Ectodermal cell (in vitro differentiated cells): ENCODE results near the gene C1orf21.

Experiments used
- H3K27ac ChIP-seq: 2 replicates; pipeline ENCODE4 v1.7.0; 2013; ENCODE audit warnings: mild to moderate bottlenecking, low read depth, low read length; ENCODE audit not compliant: insufficient read depth, poor library complexity, severe bottlenecking
- H3K27me3 ChIP-seq: 2 replicates; pipeline ENCODE4 v1.7.0; 2013; ENCODE audit warnings: mild to moderate bottlenecking, low read length; ENCODE audit not compliant: insufficient read depth, control insufficient read depth, poor library complexity, severe bottlenecking
- H3K36me3 ChIP-seq: one replicate; pipeline ENCODE4 v1.7.0; 2013; ENCODE audit warnings: low read length; ENCODE audit not compliant: control insufficient read depth, insufficient read depth
- H3K4me1 ChIP-seq: one replicate; pipeline ENCODE4 v1.7.0; 2013; ENCODE audit warnings: low read length; ENCODE audit not compliant: control insufficient read depth, insufficient read depth
- H3K4me3 ChIP-seq: 2 replicates; pipeline ENCODE4 v1.7.0; 2013; ENCODE audit warnings: low read depth, low read length, control low read depth; ENCODE audit not compliant: insufficient read depth
- H3K9me3 ChIP-seq: 2 replicates; pipeline ENCODE4 v1.7.0; 2013; ENCODE audit warnings: mild to moderate bottlenecking, low read length, moderate library complexity; ENCODE audit not compliant: control insufficient read depth
- WGBS, 2 experiments: methylation state at CpG; one replicate each; pipeline ENCODE4 v1.1.7; 2013; ENCODE audit warnings: missing lambda C conversion rate in 2 of 2; 5-methylcytosine and 5-hydroxymethylcytosine counted together

C1orf21 gene

GRCh38 chr1:184640505-184640904 is 253.7 kb downstream of the C1orf21 start:
- no peaks in the 10 kb centered on the region for H3K9me3 ChIP-seq

GRCh38 chr1:184641894-184642293 is 255.1 kb downstream of the C1orf21 start:
- H3K36me3 ChIP-seq, result no peaks in the 10 kb centered on the region
- no peaks in the 10 kb centered on the region for H3K9me3 ChIP-seq
- H3K4me1 ChIP-seq, result no peaks in the 10 kb centered on the region
- no peaks in the 10 kb centered on the region for H3K27me3 ChIP-seq
- no peak overlapping the region for H3K27ac ChIP-seq
- H3K4me3 ChIP-seq, result no peak overlapping the region
- WGBS, 2 experiments, result 93 to 94% methylated on average over 2 of the region's 2 CpGs

More at GRCh38 chr1:184640505-184640904, 253.7 kb downstream of the C1orf21 start:
- H3K27ac ChIP-seq, result no peak overlapping the region
- H3K27me3 ChIP-seq, result no peaks in the 10 kb centered on the region
- WGBS, 2 experiments, result 94 to 95% methylated on average over 3 of the region's 3 CpGs
- no peak overlapping the region for H3K4me3 ChIP-seq
- peaks cover 7% of the 10 kb centered on the region for H3K4me1 ChIP-seq
- H3K36me3 ChIP-seq, result no peaks in the 10 kb centered on the region

GRCh38 chr1:184643661-184644060 is 256.8 kb downstream of the C1orf21 start:
- 75 to 85% methylated on average over 1 of the region's 1 CpG for WGBS, 2 experiments
- H3K27me3 ChIP-seq, result no peaks in the 10 kb centered on the region
- no peak overlapping the region for H3K4me3 ChIP-seq
- no peaks in the 10 kb centered on the region for H3K9me3 ChIP-seq
- no peaks in the 10 kb centered on the region for H3K36me3 ChIP-seq
- H3K27ac ChIP-seq, result no peak overlapping the region
- H3K4me1 ChIP-seq, result no peaks in the 10 kb centered on the region

GRCh38 chr1:184644771-184645170 is 257.9 kb downstream of the C1orf21 start:
- no peaks in the 10 kb centered on the region for H3K27me3 ChIP-seq

GRCh38 chr1:184646178-184646701 is 259.4 kb downstream of the C1orf21 start:
- Histone ChIP-seq H3K4me3 (no peak overlapping the region), H3K27me3 (no peaks in the 10 kb centered on the region), H3K36me3 (no peaks in the 10 kb centered on the region), H3K27ac (no peak overlapping the region), H3K4me1 (no peaks in the 10 kb centered on the region), H3K9me3 (no peaks in the 10 kb centered on the region)
- WGBS, 2 experiments, result 93 to 95% methylated on average over 3 of the region's 3 CpGs

More at GRCh38 chr1:184644771-184645170, 257.9 kb downstream of the C1orf21 start:
- H3K9me3 ChIP-seq, result no peaks in the 10 kb centered on the region
- 97% methylated on average over 11 of the region's 11 CpGs for WGBS, 2 experiments
- no peaks in the 10 kb centered on the region for H3K4me1 ChIP-seq
- H3K27ac ChIP-seq, result no peak overlapping the region
- H3K4me3 ChIP-seq, result no peak overlapping the region
- no peaks in the 10 kb centered on the region for H3K36me3 ChIP-seq

- Histone ChIP-seq H3K4me1 (no peaks in the 10 kb centered on the region), H3K27me3 (no peaks in the 10 kb centered on the region), H3K9me3 (no peaks in the 10 kb centered on the region), H3K4me3 (no peak overlapping the region), H3K27ac (no peak overlapping the region), H3K36me3 (no peaks in the 10 kb centered on the region)
- 91 to 97% methylated on average over 3 of the region's 3 CpGs for WGBS, 2 experiments
Observed at GRCh38 chr1:184646824-184647223, 260.0 kb downstream of the C1orf21 start.

- 92% methylated on average over 4 of the region's 4 CpGs for WGBS, 2 experiments
- Histone ChIP-seq H3K27ac (no peak overlapping the region), H3K4me3 (no peak overlapping the region), H3K27me3 (no peaks in the 10 kb centered on the region), H3K36me3 (no peaks in the 10 kb centered on the region), H3K4me1 (no peaks in the 10 kb centered on the region), H3K9me3 (no peaks in the 10 kb centered on the region)
Observed at GRCh38 chr1:184647471-184647870, 260.6 kb downstream of the C1orf21 start.

- 89 to 90% methylated on average over 4 of the region's 4 CpGs for WGBS, 2 experiments
Observed at GRCh38 chr1:184648160-184648855, 261.5 kb downstream of the C1orf21 start.

GRCh38 chr1:184648856-184649201 is 262.0 kb downstream of the C1orf21 start:
- 90 to 95% methylated on average over 5 to 6 of the region's 6 CpGs for WGBS, 2 experiments
- no peak overlapping the region for H3K4me3 ChIP-seq
- H3K9me3 ChIP-seq, result no peaks in the 10 kb centered on the region
- H3K36me3 ChIP-seq, result no peaks in the 10 kb centered on the region
- H3K27me3 ChIP-seq, result no peaks in the 10 kb centered on the region
- H3K4me1 ChIP-seq, result no peaks in the 10 kb centered on the region
- H3K27ac ChIP-seq, result no peak overlapping the region

More at GRCh38 chr1:184648160-184648855, 261.5 kb downstream of the C1orf21 start:
- no peaks in the 10 kb centered on the region for H3K27me3 ChIP-seq
- H3K36me3 ChIP-seq, result no peaks in the 10 kb centered on the region
- no peaks in the 10 kb centered on the region for H3K4me1 ChIP-seq
- no peak overlapping the region for H3K27ac ChIP-seq
- H3K4me3 ChIP-seq, result no peak overlapping the region
- H3K9me3 ChIP-seq, result no peaks in the 10 kb centered on the region

GRCh38 chr1:184649451-184649888 is 262.6 kb downstream of the C1orf21 start:
- no peak overlapping the region for H3K27ac ChIP-seq
- H3K4me3 ChIP-seq, result no peak overlapping the region

More at GRCh38 chr1:184649451-184649888, 262.6 kb downstream of the C1orf21 start:
- Histone ChIP-seq H3K4me1 (no peaks in the 10 kb centered on the region), H3K36me3 (no peaks in the 10 kb centered on the region), H3K27me3 (no peaks in the 10 kb centered on the region), H3K9me3 (no peaks in the 10 kb centered on the region)
- 94 to 95% methylated on average over 7 of the region's 7 CpGs for WGBS, 2 experiments
